Effector memory CD4-positive, alpha-beta T cell (primary cell): Measurements from ENCODE around the gene TSC1.

Experiments
- DNase-seq, 3 donors: peaks; one replicate each; pipeline ENCODE4 v3.0.0-alpha.2; 2020
- H3K27ac ChIP-seq: 2 replicates; pipeline ENCODE4 v1.7.0; 2013; ENCODE audit warnings: mild to moderate bottlenecking, low read length, moderate library complexity; ENCODE audit not compliant: insufficient read depth, poor library complexity, severe bottlenecking
- H3K27me3 ChIP-seq: replicated peaks from 2 replicates; pipeline ENCODE4 v1.7.0; 2013; ENCODE audit warnings: mild to moderate bottlenecking, low read length; ENCODE audit not compliant: insufficient read depth, control insufficient read depth, poor library complexity, severe bottlenecking
- H3K36me3 ChIP-seq: 2 replicates; pipeline ENCODE4 v1.7.0; 2013; ENCODE audit warnings: mild to moderate bottlenecking, low read length, moderate library complexity; ENCODE audit not compliant: control insufficient read depth, insufficient read depth
- H3K4me1 ChIP-seq: 2 replicates; pipeline ENCODE4 v1.7.0; 2013; ENCODE audit warnings: low read length, mild to moderate bottlenecking; ENCODE audit not compliant: control insufficient read depth, insufficient read depth, poor library complexity, severe bottlenecking
- H3K4me3 ChIP-seq: 2 replicates; pipeline ENCODE4 v1.7.0; 2013; ENCODE audit warnings: low read length, low read depth, mild to moderate bottlenecking; ENCODE audit not compliant: insufficient read depth, poor library complexity, severe bottlenecking
- H3K9me3 ChIP-seq: 2 replicates; pipeline ENCODE4 v1.7.0; 2013; ENCODE audit warnings: mild to moderate bottlenecking, low read length, moderate library complexity; ENCODE audit not compliant: control insufficient read depth

The TSC1 gene

DNA sequence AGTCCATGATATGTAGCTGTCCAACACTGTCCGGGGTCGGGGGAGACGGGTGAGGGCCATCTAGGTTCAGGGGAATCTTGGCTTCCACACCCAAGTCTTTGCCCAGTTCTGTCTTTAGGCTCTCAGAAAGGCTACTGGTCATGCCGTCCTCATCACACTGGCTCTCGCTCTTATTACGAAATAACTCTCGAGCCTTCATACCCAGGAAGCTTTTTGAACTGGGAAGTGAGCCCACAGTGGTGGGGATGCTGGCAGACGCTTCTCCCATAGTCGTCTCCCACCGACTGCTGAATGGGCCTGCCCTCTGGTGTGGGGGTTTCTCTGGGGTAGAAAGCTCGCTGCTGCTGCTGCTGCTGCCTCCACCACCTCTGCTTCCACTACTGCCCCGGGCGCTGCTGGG, 48.2 kb downstream of the TSC1 start:
- Histone ChIP-seq H3K4me1 (no peaks in the 10 kb centered on the region), H3K4me3 (no peak overlapping the region), H3K27me3 (no peaks in the 10 kb centered on the region), H3K27ac (no peak overlapping the region), H3K9me3 (no peaks in the 10 kb centered on the region), H3K36me3 (peaks cover 54% of the 10 kb centered on the region)
- no peak for DNase-seq

DNA sequence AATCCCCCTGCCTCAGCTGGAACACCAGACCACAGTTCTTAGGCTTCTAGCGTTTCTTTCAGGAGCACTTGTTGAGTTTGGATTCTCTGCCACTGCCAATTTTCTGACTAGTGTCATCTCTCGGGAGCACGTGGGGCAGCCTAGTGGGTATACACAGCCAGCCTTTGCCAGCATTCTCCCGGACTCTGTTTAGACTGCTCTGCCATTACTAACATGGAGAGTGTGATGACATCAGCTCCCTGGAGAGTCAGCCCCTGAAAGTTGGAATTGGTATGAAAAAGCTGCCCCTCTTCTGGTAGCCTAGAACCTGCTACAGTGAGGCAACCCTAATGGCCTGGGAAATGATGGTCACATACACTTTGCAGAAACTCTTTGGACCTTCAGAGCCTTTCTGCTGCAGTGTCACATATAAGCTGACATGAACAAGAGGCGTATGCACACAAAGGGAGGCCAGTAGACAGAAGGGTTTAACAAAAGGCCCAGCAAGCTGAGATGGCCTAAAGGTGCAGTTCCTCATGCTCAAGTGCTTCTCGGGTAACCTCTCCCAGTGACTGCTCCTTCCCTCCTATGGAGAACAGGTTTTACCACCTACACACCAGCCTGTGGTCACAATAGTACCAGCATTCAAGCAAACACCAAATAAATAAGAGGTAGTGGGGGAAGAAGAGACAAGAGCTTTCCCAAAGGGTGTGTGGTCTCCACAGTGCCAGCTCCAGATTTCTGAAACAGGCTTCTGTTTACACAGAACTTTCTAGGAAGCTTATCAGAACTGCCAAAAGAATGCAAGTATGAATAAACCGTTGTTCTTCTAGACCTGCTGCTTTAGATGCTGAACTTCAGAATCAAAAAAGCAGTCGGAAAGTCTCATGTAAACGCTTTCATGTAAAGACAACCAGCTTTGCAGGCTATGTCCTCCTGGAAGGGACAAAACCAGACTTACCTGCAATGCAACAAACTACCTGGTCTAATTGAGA, 49.3 kb downstream of the TSC1 start:
- Histone ChIP-seq H3K27ac (no peak overlapping the region), H3K36me3 (peaks cover 43% of the 10 kb centered on the region), H3K4me3 (no peak overlapping the region), H3K27me3 (no peaks in the 10 kb centered on the region), H3K4me1 (no peaks in the 10 kb centered on the region), H3K9me3 (no peaks in the 10 kb centered on the region)
- no peak for DNase-seq

- Histone ChIP-seq H3K4me3 (no peak overlapping the region), H3K4me1 (no peaks in the 10 kb centered on the region), H3K36me3 (peaks cover 35% of the 10 kb centered on the region), H3K27me3 (no peaks in the 10 kb centered on the region), H3K27ac (no peak overlapping the region), H3K9me3 (no peaks in the 10 kb centered on the region)
- DNase-seq, result no peak
Observed at GRCh38 chr9:132894346-132894745, 50.1 kb downstream of the TSC1 start.

DNA sequence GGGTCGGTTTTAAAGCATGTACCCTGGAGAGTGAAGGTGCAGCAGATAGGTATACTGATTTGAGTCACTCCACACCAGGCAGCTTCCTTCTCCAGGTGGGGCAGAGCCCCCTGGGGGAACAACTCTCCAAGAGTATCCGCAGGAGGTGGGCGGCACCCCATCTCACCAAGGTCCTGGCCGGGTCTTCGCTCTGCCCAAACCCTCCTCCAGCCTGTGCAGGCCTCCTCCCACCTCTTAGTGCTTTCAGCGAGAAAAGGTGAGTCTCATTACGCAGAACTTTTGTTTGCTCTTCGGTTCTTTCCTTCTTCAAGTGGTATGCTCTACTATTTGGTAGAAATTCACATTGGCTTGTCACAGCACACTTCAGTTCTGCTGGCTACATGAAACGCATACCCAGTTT, 52.0 kb downstream of the TSC1 start:
- H3K4me1 ChIP-seq, result no peaks in the 10 kb centered on the region
- no peak overlapping the region for H3K27ac ChIP-seq
- no peaks in the 10 kb centered on the region for H3K27me3 ChIP-seq
- no peak for DNase-seq
- peaks cover 25% of the 10 kb centered on the region for H3K36me3 ChIP-seq
- H3K9me3 ChIP-seq, result no peaks in the 10 kb centered on the region
- H3K4me3 ChIP-seq, result no peak overlapping the region

- no peaks in the 10 kb centered on the region for H3K9me3 ChIP-seq
- no peaks in the 10 kb centered on the region for H3K36me3 ChIP-seq
- H3K27ac ChIP-seq, result no peak overlapping the region
- no peak overlapping the region for H3K4me3 ChIP-seq
- no peaks in the 10 kb centered on the region for H3K4me1 ChIP-seq
- DNase-seq, result no peak
- no peaks in the 10 kb centered on the region for H3K27me3 ChIP-seq
Observed at GRCh38 chr9:132888151-132888550, 56.3 kb downstream of the TSC1 start.

- no peaks in the 10 kb centered on the region for H3K36me3 ChIP-seq
- no peak for DNase-seq
- no peaks in the 10 kb centered on the region for H3K9me3 ChIP-seq
- no peaks in the 10 kb centered on the region for H3K4me1 ChIP-seq
- H3K4me3 ChIP-seq, result no peak overlapping the region
- no peak overlapping the region for H3K27ac ChIP-seq
- no peaks in the 10 kb centered on the region for H3K27me3 ChIP-seq
Observed at GRCh38 chr9:132887181-132888120, 57.0 kb downstream of the TSC1 start.

DNA sequence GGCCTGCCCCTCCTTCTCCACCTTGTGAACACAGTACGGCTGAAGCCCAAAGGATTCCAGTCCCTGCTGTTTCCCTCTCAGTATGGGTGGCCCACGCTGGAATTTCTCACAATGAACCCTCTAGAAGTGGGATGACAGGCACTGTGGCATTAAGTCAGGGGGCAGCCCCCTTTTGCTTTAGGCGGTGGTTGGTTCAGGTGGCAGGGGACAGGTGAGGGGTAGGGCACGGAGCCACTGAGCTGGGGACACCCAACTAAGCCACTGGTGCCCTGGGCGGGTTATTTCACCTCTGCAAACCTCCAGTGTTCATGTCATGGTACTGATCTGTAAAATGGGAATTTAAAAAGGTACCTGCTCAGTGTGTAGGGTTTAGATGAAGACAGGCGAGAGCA, 58.1 kb downstream of the TSC1 start:
- H3K36me3 ChIP-seq, result no peaks in the 10 kb centered on the region
- no peaks in the 10 kb centered on the region for H3K4me1 ChIP-seq
- H3K4me3 ChIP-seq, result no peak overlapping the region
- no peak for DNase-seq
- H3K27me3 ChIP-seq, result no peaks in the 10 kb centered on the region
- no peak overlapping the region for H3K27ac ChIP-seq
- no peaks in the 10 kb centered on the region for H3K9me3 ChIP-seq

DNA sequence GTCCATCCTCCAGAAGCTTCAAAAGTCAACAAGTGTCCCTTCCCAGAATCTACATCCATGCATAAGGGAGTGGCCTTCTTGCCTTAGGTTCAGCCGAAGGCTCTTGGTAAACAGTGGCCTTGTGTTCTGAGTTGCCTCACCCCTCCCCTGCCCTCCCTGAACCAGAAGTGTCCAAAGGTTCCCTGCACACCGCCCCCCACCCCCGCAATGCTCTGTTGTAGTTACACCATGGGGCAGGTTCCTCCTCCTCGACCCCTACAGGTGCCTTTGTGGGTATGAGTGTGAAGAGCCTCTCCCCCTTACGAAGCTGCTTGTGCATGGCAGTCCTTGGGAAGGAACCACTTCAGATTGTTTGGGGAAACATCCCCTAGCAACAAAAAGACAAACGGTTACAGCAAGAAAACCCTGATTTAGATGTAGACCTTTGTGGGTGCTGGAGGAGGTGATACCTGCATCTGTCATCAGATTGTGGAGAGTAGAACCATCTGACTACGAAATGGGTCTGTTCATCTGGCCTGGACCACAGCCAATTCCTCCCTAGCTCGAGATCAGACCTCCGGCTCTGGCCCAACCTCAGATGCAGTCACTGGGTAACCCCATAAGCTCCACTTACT, 58.6 kb downstream of the TSC1 start:
- H3K4me3 ChIP-seq, result no peak overlapping the region
- no peaks in the 10 kb centered on the region for H3K4me1 ChIP-seq
- H3K9me3 ChIP-seq, result no peaks in the 10 kb centered on the region
- H3K36me3 ChIP-seq, result no peaks in the 10 kb centered on the region
- no peak for DNase-seq
- no peaks in the 10 kb centered on the region for H3K27me3 ChIP-seq
- no peak overlapping the region for H3K27ac ChIP-seq

DNA sequence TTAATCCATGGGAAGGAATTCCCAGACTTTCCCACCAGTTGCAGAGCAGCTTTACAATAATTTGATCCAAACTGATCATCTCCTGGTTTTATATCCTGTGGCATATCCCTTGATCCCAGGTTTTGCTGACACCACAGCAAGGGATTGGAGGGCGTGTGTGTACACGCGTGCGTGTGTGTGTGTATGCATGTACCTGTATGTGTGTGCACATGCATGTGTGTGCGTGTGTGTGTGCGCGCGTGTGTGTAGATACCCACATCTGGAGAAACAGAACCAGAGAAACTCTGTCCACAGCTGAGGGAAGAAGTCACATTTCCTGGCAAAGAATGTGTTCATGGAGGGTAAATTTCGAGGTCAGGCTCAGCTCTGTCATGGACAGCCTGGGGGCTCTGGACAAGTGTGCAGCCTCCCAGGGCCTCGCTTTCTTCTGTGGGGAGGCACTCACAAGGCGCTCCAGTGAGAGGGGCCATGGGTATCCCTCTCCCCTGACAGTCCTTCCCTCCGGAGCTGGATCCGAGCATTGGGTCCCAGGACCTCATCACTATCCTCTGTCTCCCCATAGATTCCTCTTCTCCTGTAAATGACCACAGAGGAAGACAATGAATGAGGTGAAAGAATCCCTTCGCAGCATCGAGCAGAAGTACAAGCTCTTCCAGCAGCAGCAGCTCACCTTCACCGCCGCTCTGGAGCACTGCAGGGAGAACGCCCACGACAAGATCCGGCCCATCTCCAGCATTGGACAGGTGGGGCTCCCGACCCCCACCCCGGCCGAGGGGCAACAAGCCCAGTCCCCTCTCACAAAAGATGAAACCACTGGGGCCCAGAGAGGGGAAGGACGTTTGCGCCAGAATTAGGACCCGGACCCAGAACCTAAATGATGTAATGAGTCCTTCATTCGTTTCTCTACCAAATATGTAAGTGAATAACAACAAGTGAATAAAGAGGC, 60.8 kb downstream of the TSC1 start:
- no peaks in the 10 kb centered on the region for H3K27me3 ChIP-seq
- H3K4me3 ChIP-seq, result no peak overlapping the region
- no peak overlapping the region for H3K27ac ChIP-seq
- H3K4me1 ChIP-seq, result peaks cover 4% of the 10 kb centered on the region
- no peak for DNase-seq
- no peaks in the 10 kb centered on the region for H3K9me3 ChIP-seq
- no peaks in the 10 kb centered on the region for H3K36me3 ChIP-seq
